ENCODE measurements around the gene CCBE1.

The CCBE1 gene

GRCh38 chr18:59501920-59502273 lies 195.3 kb downstream of the CCBE1 start:
- no peak overlapping the region for H3K27ac ChIP-seq
- TF ChIP-seq CTCF (conservative IDR thresholded peaks at IDR 0.05) (no peak), ZFX (IDR thresholded peaks at IDR 0.05) (no peak)

- H3K27ac ChIP-seq: no peak overlapping the region
These were observed 196.5 kb downstream of the CCBE1 start for GRCh38 chr18:59500765-59501164.

GRCh38 chr18:59498506-59499086 lies 198.6 kb downstream of the CCBE1 start:
- TF ChIP-seq ZFX (IDR thresholded peaks at IDR 0.05) (no peak), CTCF (conservative IDR thresholded peaks at IDR 0.05) (no peak)
- no peak overlapping the region for H3K27ac ChIP-seq

More at GRCh38 chr18:59500765-59501164, 196.5 kb downstream of the CCBE1 start:
- no peak for TF ChIP-seq CTCF (conservative IDR thresholded peaks at IDR 0.05)

- no peak for TF ChIP-seq CTCF (conservative IDR thresholded peaks at IDR 0.05)
- no peak for TF ChIP-seq ZFX (IDR thresholded peaks at IDR 0.05)
- no peak overlapping the region for H3K27ac ChIP-seq
These were observed 204.3 kb downstream of the CCBE1 start for GRCh38 chr18:59492756-59493421.

GRCh38 chr18:59488899-59489298 lies 208.3 kb downstream of the CCBE1 start:
- TF ChIP-seq CTCF (conservative IDR thresholded peaks at IDR 0.05) (no peak), ZFX (IDR thresholded peaks at IDR 0.05) (no peak)
- no peak overlapping the region for H3K27ac ChIP-seq

- TF ChIP-seq ZFX (IDR thresholded peaks at IDR 0.05) (no peak), CTCF (conservative IDR thresholded peaks at IDR 0.05) (no peak)
- no peak overlapping the region for H3K27ac ChIP-seq
These were observed 211.8 kb downstream of the CCBE1 start for GRCh38 chr18:59485382-59485781.

- H3K27ac ChIP-seq: no peak overlapping the region
- TF ChIP-seq CTCF (conservative IDR thresholded peaks at IDR 0.05) (no peak), ZFX (IDR thresholded peaks at IDR 0.05) (no peak)
These were observed 212.5 kb downstream of the CCBE1 start for GRCh38 chr18:59484561-59485328.

Measured in C4-2B (cell line).